ENCODE data around the gene LHB.
A peak's percentile ranks its signal among the peaks of the same experiment; 100 is the strongest.
"Not testable (repeated sequence)": the region's sequence is repeated elsewhere in the genome, so short reads cannot be mapped to it uniquely, and the experiment has no call there.

Gene LHB

DNA sequence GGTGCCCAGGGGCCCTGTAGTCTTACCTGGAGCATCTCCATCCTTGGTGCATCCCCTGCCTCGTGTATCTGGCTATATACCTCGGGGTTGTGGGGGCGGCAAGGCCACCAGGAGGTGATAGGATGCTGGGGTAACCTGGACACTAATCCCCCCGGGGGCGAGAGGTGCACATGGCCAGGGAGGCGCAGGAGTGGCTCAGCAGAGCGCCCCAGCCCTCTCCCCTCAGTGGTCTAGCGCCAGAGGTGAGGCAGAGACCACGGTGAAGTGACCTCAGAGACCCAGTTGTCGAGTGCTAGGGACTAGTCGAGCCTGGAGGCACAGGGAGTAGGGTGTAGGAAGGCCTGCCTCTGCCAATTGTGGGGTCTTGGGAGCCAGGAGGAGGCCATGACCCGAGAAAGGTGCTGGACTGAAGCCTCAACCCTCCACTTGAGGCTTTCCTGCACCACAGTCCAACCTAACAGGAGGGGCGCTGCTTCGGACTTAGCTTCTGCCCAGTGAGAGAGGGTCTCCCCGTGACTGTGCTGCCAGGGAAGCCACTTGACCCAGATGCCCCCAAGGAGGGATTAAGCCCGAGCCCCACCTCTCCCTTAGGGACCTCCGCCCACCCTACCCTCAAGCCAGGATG lies at the start of gene LHB:
TSS of gene LHB (minus strand) at position 51 of the 625 bp plus-strand sequence. CDS start at position 41, 10 bp downstream.
- DNase-seq (ENCODE audit: low read depth): no peak

DNA sequence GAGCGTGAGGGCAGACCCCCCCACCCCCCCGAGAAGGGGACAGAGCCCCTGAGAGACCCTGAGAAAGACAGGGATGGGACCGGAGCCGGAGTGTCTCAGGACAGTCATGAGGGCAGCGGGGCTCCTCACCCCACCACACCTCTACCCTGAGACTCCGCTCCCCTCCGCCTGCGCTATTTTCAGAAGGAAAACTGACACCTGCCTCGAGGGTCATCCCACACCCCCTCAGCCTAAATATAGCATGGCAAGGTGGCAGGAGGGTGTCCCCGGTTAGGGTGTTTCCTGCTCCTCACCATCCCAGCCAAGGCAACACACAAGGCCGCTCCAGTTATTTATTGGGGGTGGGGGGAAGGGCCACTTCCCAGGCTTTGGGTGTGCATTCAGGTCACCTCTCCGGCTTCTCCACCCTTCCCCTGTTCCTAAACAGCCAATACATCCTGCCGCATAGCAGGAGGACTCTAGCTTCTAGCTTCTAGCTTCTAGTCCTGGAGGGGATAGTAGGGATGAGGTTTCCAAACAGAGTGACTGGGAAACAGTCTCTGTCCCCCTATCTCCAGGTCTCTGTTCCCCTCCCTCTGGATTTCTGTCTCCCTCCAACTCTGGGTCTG lies 49.1 kb upstream of the LHB start:
- no peak for DNase-seq (ENCODE audit: low read depth)

- DNase-seq (ENCODE audit: low read depth): peak; percentile 32
These were observed 48.1 kb upstream of the LHB start, which contains the start of gene NTF4 for GRCh38 chr19:49064768-49065611. Gene NTF4, minus strand, starts transcription at chr19:49064818. Its CDS starts 2,821 bp downstream, at chr19:49061997.

DNA sequence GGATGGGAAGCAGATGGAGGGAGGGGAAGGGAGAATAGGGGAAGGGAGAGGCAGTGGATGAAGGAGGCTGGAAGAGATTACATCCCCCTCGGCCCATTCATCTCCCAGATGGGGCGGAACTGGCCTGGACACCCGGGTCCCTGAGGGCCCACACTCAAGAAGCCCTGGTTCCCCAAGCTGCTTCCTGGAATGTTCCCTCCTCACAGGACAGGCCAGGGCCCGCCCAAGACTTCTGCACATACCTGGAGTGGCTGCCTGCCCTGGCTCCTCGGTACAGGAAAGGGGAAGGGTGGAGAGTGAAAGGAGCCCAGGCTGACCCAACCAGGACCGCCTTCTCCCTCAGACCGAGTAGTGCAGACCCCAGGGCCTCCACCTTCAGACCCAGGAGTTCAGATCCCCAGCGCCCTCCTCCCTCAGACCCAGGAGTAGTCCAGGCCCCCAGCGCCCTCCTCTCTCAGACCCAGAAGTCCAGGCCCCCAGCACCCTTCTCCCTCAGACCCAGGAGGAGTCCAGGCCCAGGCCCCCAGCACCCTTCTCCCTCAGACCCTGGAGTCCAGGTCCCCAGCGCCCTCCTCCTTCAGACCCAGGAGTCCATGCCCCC lies 47.2 kb upstream of the LHB start:
- no peak for DNase-seq (ENCODE audit: low read depth)

- no peak for DNase-seq (ENCODE audit: low read depth)
These were observed 44.6 kb upstream of the LHB start for GRCh38 chr19:49061445-49061844.

DNA sequence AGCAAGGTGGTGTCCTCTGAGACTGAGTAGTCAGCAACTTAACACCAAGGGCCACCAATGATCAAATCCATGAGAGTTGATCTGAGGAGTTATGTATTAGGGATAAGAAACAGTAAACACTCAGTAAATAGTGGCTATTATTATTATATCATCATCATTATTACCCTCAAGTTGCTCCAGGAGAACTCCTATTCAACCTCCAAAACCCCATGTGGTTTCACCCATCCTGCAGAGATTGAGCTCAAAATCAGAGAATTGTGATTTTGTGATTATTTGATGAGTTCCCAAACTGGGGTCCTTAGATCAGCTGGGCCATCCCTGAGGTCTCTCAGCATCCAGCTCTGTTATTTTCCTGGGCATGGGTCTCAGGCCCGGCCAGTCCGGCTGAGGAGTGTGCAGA lies 44.1 kb upstream of the LHB start:
- DNase-seq (ENCODE audit: low read depth): no peak

GRCh38 chr19:49059053-49059452 lies 42.2 kb upstream of the LHB start:
- DNase-seq (ENCODE audit: low read depth): no peak

- peak; percentile 61 for DNase-seq (ENCODE audit: low read depth)
These were observed 41.7 kb upstream of the LHB start for GRCh38 chr19:49058562-49058961.

- peak; percentile 79 for DNase-seq (ENCODE audit: low read depth)
These were observed 40.8 kb upstream of the LHB start, which contains the start of gene CGB7 for GRCh38 chr19:49057636-49058234. Gene CGB7, minus strand, starts transcription at chr19:49057749. Its CDS starts 2,374 bp downstream, at chr19:49055375.

DNA sequence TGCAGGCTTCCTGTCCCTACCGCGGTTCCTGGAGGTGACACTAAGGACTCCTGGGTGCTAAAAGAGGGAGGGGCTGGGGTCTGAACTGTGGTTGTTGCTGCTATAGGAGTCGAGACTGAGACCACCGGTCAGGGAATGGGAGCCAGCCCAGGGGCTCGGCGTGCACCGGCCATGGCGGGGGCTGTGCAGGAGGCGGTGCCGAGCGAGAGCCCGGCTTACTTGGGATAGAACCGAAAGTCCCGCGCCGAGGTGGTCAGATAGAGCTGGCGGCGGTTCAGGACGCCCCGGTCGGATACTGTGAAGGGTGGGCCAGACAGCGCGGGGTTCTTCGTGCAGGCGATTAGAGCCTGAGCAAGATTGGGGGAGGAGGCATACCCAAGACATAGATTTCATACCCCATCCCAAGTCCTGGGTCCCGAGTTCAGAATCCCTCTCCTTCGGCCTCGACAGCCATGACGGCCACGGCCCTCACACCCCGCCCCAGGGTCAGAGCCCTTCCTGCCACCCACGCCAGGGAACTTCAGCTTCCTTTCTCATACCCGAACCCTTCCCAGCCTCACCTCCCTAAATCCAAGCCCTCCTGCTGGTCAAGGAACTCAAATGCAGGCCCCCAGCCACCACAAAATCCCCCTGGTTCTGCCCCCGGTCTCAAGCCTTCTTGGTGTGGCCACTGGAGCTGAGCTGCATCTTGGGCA lies 40.2 kb upstream of the LHB start:
- DNase-seq (ENCODE audit: low read depth): not testable (repeated sequence)

DNA sequence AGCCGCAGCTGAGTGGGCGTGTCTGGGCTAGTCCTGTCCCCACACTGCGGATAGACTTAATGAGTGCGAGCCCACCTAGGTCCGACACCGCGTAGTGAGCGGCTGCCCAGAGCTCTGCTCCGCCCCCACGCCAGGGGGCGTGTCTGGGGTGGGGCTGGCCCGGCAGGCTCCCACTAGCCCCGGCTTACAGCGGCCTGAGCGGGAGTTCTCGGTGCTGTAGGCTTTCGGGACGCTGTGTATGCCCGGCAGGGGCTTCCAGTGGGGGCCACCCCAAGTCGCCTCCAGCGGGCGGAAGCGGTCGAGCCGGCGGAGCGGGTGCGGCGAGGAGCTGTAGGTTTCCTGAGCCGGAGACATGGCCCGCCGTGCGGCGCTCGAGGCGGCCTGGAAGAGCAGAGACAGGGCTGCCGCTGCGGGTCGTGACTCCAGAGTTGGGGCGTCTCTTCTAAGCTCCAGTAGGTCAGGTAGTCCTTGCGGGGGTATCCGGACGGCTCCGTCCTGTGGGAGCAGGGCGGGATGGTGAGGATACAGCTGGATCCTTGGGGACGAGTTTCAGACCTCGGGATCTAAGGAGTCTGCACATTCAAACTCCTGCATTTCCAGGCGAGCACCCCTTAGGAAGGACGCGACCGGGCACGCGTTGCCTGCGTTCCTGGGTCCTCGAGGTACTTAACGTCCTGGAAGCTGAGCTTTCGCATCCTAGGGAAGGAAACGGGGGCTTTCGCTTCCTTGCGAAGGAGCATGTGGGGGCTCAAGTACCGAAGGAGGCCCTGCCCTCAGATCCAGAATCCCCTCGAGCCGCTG lies 39.4 kb upstream of the LHB start:
- peak; percentile 63 for DNase-seq (ENCODE audit: low read depth)

- DNase-seq (ENCODE audit: low read depth): peak; percentile 73
These were observed 33.6 kb upstream of the LHB start for GRCh38 chr19:49050376-49051033.

- not testable (repeated sequence) for DNase-seq (ENCODE audit: low read depth)
These were observed 32.9 kb upstream of the LHB start for GRCh38 chr19:49049834-49050233.

DNA sequence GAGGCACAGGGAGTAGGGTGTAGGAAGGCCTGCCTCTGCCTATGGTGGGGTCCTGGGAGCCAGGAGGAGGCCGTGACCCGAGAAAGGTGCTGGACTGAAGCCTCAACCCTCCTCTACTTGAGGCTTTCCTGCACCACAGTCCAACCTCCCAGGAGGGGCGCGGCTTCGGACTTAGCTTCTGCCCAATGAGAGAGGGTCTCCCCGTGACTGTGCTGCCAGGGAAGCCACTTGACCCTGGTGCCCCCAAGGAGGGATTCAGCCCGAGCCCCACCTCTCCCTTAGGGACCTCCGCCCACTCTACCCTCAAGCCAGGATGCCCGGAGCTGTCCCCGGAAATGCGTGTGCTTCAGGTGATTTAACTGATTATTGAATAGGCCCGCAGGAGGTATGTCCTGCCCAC lies 32.1 kb upstream of the LHB start, which contains the start of gene CGB8:
TSS of gene CGB8 (minus strand) at position 101 of the 400 bp plus-strand sequence. CDS start 372 bp downstream, outside the sequence.
- not testable (repeated sequence) for DNase-seq (ENCODE audit: low read depth)

GRCh38 chr19:49043548-49043947 lies 26.7 kb upstream of the LHB start, which contains the start of gene CGB5:
Gene CGB5, plus strand, starts transcription at chr19:49043848. Its CDS starts 362 bp downstream, at chr19:49044210.
- not testable (repeated sequence) for DNase-seq (ENCODE audit: low read depth)

DNA sequence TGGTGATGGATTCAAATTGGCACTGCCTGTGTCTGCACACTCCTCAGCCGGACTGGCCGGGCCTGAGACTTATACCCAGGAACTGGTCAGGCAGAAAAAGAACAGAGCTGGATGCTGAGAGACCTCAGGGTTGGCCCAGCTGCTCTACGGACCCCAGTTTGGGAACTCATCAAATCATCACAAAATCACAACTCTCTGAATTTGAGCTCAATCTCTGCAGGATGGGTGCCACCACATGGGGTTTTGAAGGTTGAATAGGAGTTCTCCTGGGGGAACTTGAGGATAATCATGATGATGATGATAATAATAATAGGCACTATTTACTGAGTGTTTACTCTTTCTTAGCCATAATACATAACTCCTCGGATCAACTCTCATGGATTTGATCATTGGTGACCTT lies 25.8 kb upstream of the LHB start:
- DNase-seq (ENCODE audit: low read depth): not testable (repeated sequence)

DNA sequence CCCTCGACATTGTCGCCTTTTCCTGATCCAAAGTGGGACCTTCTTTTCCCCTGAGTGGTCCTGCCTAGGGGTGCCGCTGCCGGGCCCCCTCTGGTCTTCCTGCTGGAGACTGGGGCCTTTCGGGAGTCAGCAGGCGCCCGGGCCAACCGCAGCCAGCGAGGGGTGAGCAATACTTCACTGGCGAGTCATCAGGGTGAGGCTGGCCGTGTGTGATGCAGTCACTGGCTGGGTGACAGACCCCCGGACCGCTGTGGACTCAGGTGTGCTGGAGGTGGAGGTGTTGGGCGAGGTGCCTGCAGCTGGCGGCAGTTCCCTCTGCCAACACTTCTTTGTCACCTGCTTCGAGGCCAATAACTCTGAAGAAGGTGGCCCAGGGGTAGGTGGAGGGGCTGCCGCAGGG lies 25.3 kb upstream of the LHB start:
- DNase-seq (ENCODE audit: low read depth): peak; percentile 48

DNA sequence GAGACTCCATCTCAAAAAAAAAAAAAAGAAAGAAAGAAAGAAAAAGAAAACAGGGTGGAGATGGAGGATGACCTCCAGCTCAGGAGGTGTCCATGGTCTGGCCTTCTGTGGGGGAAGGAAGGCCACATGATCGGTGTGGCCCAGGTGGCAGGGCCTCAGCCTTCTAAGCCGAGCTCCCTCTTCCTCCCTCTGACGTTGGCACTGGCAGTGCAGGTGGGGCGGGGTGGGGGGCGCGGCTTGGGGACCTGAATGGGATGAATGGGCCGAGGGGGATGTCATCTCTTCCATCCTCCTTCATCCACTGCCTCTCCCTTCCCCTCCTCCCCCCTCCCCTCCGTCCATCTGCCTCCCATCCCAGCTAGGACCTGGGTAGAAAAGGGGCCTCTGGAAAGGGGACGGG lies 22.8 kb upstream of the LHB start:
- not testable (repeated sequence) for DNase-seq (ENCODE audit: low read depth)

GRCh38 chr19:49038557-49039276 lies 21.8 kb upstream of the LHB start:
- DNase-seq (ENCODE audit: low read depth): peak; percentile 88

All from EH (cell line).